ENCODE results near the gene BTN3A1.
"Not testable (repeated sequence)": the region's sequence is repeated elsewhere in the genome, so short reads cannot be mapped to it uniquely, and the experiment has no call there.

BTN3A1 gene

DNA sequence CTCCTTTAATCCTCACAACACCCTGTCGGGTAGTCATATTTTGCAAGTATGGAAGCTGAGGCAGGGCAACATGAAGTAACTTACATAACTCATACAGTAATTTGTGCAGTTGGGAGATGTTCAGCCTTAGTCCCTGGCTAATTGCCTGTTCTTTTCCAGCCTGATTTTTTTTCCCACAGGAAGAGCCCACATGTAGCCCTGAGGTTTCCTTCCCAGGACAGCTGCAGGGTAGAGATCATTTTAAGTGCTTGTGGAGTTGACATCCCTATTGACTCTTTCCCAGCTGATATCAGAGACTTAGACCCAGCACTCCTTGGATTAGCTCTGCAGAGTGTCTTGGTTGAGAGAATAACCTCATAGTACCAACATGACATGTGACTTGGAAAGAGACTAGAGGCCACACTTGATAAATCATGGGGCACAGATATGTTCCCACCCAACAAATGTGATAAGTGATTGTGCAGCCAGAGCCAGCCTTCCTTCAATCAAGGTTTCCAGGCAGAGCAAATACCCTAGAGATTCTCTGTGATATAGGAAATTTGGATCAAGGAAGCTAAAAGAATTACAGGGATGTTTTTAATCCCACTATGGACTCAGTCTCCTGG lies 50.7 kb downstream of the BTN3A1 start:
- no peak for DNase-seq (ENCODE audit: low read depth)

GRCh38 chr6:26454631-26455030 lies 52.6 kb downstream of the BTN3A1 start:
- no peak for DNase-seq (ENCODE audit: low read depth)
- no peak overlapping the region for H3K4me3 ChIP-seq (replicated peaks; ENCODE audit: low read depth, low read length)
- no peak for TF ChIP-seq CTCF (IDR thresholded peaks at IDR 0.05; ENCODE audit: low read length, missing control alignments)

More for the DNA sequence above, 50.7 kb downstream of the BTN3A1 start:
- H3K4me3 ChIP-seq (replicated peaks; ENCODE audit: low read depth, low read length): no peak overlapping the region
- no peak for TF ChIP-seq CTCF (IDR thresholded peaks at IDR 0.05; ENCODE audit: low read length, missing control alignments)

- no peak overlapping the region for H3K4me3 ChIP-seq (replicated peaks; ENCODE audit: low read depth, low read length)
- no peak for DNase-seq (ENCODE audit: low read depth)
- TF ChIP-seq CTCF (IDR thresholded peaks at IDR 0.05; ENCODE audit: low read length, missing control alignments): no peak
Measured at GRCh38 chr6:26455357-26455970, 53.4 kb downstream of the BTN3A1 start.

GRCh38 chr6:26457264-26457805 lies 55.3 kb downstream of the BTN3A1 start:
- TF ChIP-seq CTCF (IDR thresholded peaks at IDR 0.05; ENCODE audit: low read length, missing control alignments): no peak
- no peak for DNase-seq (ENCODE audit: low read depth)
- peak overlapping the region; percentile 99 for H3K4me3 ChIP-seq (replicated peaks; ENCODE audit: low read depth, low read length)

DNA sequence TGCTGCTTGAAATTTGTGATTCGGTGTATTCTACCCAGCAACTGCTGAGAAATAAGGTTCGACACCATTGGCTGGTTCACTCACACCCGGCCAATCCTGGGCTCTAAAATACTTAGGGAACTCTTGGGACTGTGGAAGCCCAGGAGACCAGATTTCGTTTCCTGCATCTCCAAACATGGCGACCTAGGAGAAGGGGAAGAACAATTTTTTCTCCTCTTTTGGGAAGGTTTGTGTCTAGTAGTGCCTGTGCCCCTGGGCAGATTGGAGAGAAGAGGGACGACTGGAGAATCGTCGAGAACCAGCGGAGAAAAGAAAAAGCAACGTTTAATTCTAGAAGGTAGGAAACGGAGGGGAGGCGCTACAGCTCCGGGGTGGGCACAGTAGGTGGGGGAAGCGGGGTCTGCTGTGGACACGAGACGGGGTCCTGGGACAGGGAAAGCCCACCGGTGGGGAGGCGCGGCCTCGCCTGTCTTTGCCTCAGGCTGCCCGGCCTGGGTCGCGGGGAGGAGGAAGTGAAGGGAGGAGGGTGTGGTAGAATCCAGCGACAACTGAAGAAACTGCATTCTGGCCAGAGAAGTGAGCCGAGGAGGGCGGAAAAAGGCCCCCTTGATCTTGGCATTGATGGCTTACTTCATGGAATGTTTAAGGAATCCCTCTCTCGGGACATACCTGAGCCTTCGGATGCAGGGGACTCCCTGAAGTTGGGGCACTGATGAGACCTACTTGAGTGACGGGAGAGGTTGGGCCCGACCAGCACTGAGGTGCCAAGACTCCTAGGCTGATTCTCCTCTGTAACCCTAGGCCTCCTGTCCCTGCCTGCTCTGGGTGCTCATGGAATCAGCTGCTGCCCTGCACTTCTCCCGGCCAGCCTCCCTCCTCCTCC lies 56.0 kb downstream of the BTN3A1 start, which contains the start of gene BTN2A1:
TSS of gene BTN2A1 (plus strand) at position 150 of the 883 bp plus-strand sequence. CDS start at position 832, 682 bp downstream.
- TF ChIP-seq CTCF (IDR thresholded peaks at IDR 0.05; ENCODE audit: low read length, missing control alignments): no peak
- peak; percentile 96 for DNase-seq (ENCODE audit: low read depth)
- H3K4me3 ChIP-seq (replicated peaks; ENCODE audit: low read depth, low read length): peak within 1 kb of the TSS; percentile 99

- DNase-seq (ENCODE audit: low read depth): no peak
- TF ChIP-seq CTCF (IDR thresholded peaks at IDR 0.05; ENCODE audit: low read length, missing control alignments): no peak
- peak overlapping the region; percentile 99 for H3K4me3 ChIP-seq (replicated peaks; ENCODE audit: low read depth, low read length)
Measured at GRCh38 chr6:26459023-26459810, 57.1 kb downstream of the BTN3A1 start.

DNA sequence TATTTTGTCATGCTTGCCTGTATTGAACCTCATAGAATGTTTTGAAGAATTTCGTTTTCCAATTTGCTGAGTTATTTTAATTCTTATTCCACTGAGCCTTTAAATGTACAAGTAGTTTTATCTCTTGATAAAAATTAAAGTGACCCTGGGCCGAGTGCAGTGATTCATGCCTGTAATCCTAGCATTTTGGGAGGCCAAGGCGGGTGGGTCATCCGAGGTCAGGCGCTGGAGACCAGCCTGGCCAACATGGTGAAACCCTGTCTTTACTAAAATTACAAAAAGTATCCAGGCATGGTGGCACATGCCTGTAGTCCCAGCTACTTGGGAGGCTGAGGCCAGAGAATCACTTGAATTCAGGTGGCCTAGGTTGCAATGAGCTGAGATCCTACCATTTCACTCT lies 59.3 kb downstream of the BTN3A1 start:
- not testable (repeated sequence) for H3K4me3 ChIP-seq (replicated peaks; ENCODE audit: low read depth, low read length)

More for the DNA sequence above, 59.3 kb downstream of the BTN3A1 start:
- not testable (repeated sequence) for DNase-seq (ENCODE audit: low read depth)
